A673 (cell line): ENCODE measurements around the gene UBE3B. TPM values are rescaled to one million over a fixed set of nuclear protein-coding genes. Genes with fewer than 3 reads are reported as not detected.

Experiments used
- BruUV-seq: library from RNA; stranded (reverse); fragments of 400-500 nt; replicated peaks from 2 replicates; lab custom pipeline; 2021; lab: Mats Ljungman, UMichigan
- CTCF ChIA-PET: fragments of 300-600 bp; sonication (Branson Sonifier 250); formaldehyde crosslinking; loops from one replicate; lab custom pipeline; 2022; ENCODE audit warnings: antibody characterized with exemption; lab: Charles Lee
- POLR2A ChIA-PET: fragments of 300-600 bp; sonication (Branson Sonifier 250); formaldehyde crosslinking; loops from one replicate; lab custom pipeline; 2022; ENCODE audit warnings: antibody characterized with exemption; ENCODE audit not compliant: low non-redundant PET; lab: Charles Lee
- DNase-seq: peaks from one replicate; pipeline ENCODE4 v3.0.0-alpha.2; 2015; ENCODE audit warnings: low spot score
- H3K27ac ChIP-seq: fragments of 200-600 bp; sonication (generic); 2 replicates; pipeline ENCODE4 v1.5.1; 2016; ENCODE audit warnings: mixed run types, low read depth, mild to moderate bottlenecking, mixed read lengths, antibody characterized with exemption, low read length; ENCODE audit not compliant: poor library complexity, severe bottlenecking
- H3K27me3 ChIP-seq: fragments of 200-600 bp; sonication (generic); replicated peaks from 2 replicates; pipeline ENCODE4 v1.6.1; 2017; ENCODE audit warnings: mixed run types, low read depth, mild to moderate bottlenecking, mixed read lengths, antibody characterized with exemption, low read length; ENCODE audit not compliant: insufficient read depth, poor library complexity
- H3K36me3 ChIP-seq: fragments of 200-600 bp; sonication (generic); 2 replicates; pipeline ENCODE4 v1.6.1; 2016; ENCODE audit warnings: mixed run types, mild to moderate bottlenecking, mixed read lengths, antibody characterized with exemption, low read length; ENCODE audit not compliant: insufficient read depth, poor library complexity, severe bottlenecking
- H3K4me1 ChIP-seq: fragments of 200-600 bp; sonication (generic); 2 replicates; pipeline ENCODE4 v1.6.1; 2017; ENCODE audit warnings: mixed run types, mild to moderate bottlenecking, mixed read lengths, antibody characterized with exemption, low read length; ENCODE audit not compliant: insufficient read depth, poor library complexity, severe bottlenecking
- H3K4me3 ChIP-seq: fragments of 200-600 bp; sonication (generic); 2 replicates; pipeline ENCODE4 v1.5.1; 2016; ENCODE audit warnings: low read depth, mixed run types, mild to moderate bottlenecking, mixed read lengths, low read length; ENCODE audit not compliant: poor library complexity, severe bottlenecking
- H3K9me3 ChIP-seq: fragments of 200-600 bp; sonication (generic); 2 replicates; pipeline ENCODE4 v1.6.1; 2016; ENCODE audit warnings: mixed run types, low read depth, mild to moderate bottlenecking, mixed read lengths, antibody characterized with exemption, low read length; ENCODE audit not compliant: poor library complexity, severe bottlenecking
- EZH2 ChIP-seq: fragments of 200-600 bp; sonication (generic); IDR thresholded peaks from 2 replicates; pipeline ENCODE4 v1.6.1; 2017; ENCODE audit warnings: borderline replicate concordance, low read depth, mild to moderate bottlenecking, mixed read lengths, antibody characterized with exemption, low read length; ENCODE audit not compliant: poor library complexity, severe bottlenecking
- intact Hi-C: fragments of 100-400 bp; cut with micrococcal nuclease; formaldehyde crosslinking; loops from one replicate; pipeline ENCODE4 v1.10.0; 2022; ENCODE audit not compliant: unreplicated experiment
- total RNA-seq: library from RNA; stranded (reverse); gene quantifications from 2 replicates; pipeline ENCODE4 v1.2.3, GENCODE V29; 2021
- TF ChIP-seq, protein P1 (sequence below): fragments of 300-800, 200-600 bp; sonication (generic); conservative IDR thresholded peaks from 2 replicates; pipeline ENCODE4 v1.5.1; 2017; ENCODE audit warnings: low read depth, mild to moderate bottlenecking, antibody characterized with exemption, low read length, moderate library complexity, mixed read lengths

Gene UBE3B
- total RNA-seq, 1 experiment from 2014 or later, result 29.2 TPM

DNA sequence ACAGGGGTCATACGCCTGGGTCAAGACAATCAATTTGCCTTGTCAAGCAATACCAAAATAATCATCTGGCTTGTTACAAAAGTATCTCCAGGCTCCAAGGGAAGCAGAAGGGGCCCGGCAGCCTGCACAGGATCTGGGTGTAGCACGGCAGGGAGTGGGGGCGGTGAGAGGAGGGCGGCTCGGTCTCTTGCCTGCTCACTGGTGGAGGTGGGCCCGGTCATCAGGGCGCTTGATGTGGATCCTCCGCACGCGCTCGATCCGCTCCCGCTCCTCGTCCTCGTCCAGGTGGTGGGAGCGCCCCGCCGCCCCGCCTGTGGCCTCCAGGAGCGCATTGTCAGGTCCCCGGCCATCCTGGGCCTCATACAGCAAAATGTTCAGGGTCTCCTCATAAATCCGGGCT lies 26.0 kb upstream of the UBE3B start:
- no TSS peak for BruUV-seq
- DNase-seq, result no peak
- Histone ChIP-seq H3K9me3 (no peaks in the 10 kb centered on the region), H3K4me1 (no peaks in the 10 kb centered on the region), H3K4me3 (no peak overlapping the region), H3K36me3 (peaks cover 42% of the 10 kb centered on the region), H3K27ac (no peak overlapping the region), H3K27me3 (no peaks in the 10 kb centered on the region)
- TF ChIP-seq EZH2, result no peak
- TF ChIP-seq, protein P1, sequence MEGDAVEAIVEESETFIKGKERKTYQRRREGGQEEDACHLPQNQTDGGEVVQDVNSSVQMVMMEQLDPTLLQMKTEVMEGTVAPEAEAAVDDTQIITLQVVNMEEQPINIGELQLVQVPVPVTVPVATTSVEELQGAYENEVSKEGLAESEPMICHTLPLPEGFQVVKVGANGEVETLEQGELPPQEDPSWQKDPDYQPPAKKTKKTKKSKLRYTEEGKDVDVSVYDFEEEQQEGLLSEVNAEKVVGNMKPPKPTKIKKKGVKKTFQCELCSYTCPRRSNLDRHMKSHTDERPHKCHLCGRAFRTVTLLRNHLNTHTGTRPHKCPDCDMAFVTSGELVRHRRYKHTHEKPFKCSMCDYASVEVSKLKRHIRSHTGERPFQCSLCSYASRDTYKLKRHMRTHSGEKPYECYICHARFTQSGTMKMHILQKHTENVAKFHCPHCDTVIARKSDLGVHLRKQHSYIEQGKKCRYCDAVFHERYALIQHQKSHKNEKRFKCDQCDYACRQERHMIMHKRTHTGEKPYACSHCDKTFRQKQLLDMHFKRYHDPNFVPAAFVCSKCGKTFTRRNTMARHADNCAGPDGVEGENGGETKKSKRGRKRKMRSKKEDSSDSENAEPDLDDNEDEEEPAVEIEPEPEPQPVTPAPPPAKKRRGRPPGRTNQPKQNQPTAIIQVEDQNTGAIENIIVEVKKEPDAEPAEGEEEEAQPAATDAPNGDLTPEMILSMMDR, result no peak
- intact Hi-C loops, result no loop called here
- ChIA-PET POLR2A (no interaction called here), CTCF (no interaction called here)

DNA sequence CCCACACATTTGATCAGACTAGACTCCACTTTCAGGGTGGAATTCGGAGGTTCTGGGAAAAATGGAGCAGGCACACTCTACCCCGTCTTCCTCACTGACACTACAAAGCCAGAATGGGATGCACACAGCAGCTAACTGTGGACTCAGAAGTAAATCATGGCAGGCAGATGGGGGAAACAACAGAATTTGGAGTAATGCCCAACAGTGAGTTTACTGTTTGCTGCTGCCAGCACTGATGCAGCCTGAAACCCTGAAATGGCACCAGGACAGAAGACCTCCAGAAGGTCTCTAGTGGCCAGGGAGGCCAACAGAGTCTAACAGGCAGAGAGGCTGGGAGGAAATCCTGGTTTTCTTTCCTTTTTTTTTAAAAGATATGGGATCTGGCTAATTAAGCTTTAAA lies 24.9 kb upstream of the UBE3B start:
- TF ChIP-seq EZH2, result no peak
- TF ChIP-seq, protein P1, result no peak
- H3K27me3 ChIP-seq, result no peaks in the 10 kb centered on the region
- H3K9me3 ChIP-seq, result no peaks in the 10 kb centered on the region
- intact Hi-C loops, result no loop called here
- no TSS peak for BruUV-seq
- no peak overlapping the region for H3K4me3 ChIP-seq
- DNase-seq, result no peak
- no peak overlapping the region for H3K27ac ChIP-seq
- ChIA-PET POLR2A (no interaction called here), CTCF (no interaction called here)
- H3K4me1 ChIP-seq, result no peaks in the 10 kb centered on the region
- peaks cover 53% of the 10 kb centered on the region for H3K36me3 ChIP-seq

DNA sequence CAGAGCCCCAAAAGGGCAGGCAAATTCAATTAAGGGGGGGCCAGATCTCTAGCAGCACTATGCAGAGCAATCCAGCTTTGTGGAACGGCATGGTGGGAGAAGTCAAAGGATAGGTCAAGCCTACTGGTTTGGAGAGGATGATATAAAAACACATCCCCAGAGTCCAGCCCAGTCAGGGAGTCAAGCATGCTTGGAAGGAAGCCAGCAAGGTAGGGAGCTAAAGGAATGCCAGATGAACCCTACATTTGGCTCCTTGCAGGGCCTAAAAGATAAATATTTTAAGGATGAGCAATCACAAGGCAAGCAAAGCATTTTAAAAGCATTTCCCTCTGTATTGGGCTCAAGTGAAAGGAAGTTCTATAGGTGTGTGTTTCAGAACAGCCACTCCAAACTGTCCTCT lies 21.7 kb upstream of the UBE3B start:
- ChIA-PET POLR2A (no interaction called here), CTCF (no interaction called here)
- H3K9me3 ChIP-seq, result no peaks in the 10 kb centered on the region
- TF ChIP-seq, protein P1, result no peak
- TF ChIP-seq EZH2, result no peak
- no peak for DNase-seq
- no peaks in the 10 kb centered on the region for H3K4me1 ChIP-seq
- BruUV-seq, result no TSS peak
- intact Hi-C loops, result no loop called here
- H3K4me3 ChIP-seq, result no peak overlapping the region
- H3K36me3 ChIP-seq, result peaks cover 48% of the 10 kb centered on the region
- H3K27ac ChIP-seq, result no peak overlapping the region
- no peaks in the 10 kb centered on the region for H3K27me3 ChIP-seq
